GM21526 (cell line): ENCODE data around the gene GOLGA8J.
"Not testable (repeated sequence)": the region's sequence is repeated elsewhere in the genome, so short reads cannot be mapped to it uniquely, and the experiment has no call there.

ENCODE experiments used
- ATAC-seq: cut with Tn5 transposase; IDR thresholded peaks from one replicate; pipeline ENCODE4 v1.9.1; 2021; ENCODE audit warnings: moderate library complexity; ENCODE audit not compliant: unreplicated experiment, low FRiP score

Gene GOLGA8J

DNA sequence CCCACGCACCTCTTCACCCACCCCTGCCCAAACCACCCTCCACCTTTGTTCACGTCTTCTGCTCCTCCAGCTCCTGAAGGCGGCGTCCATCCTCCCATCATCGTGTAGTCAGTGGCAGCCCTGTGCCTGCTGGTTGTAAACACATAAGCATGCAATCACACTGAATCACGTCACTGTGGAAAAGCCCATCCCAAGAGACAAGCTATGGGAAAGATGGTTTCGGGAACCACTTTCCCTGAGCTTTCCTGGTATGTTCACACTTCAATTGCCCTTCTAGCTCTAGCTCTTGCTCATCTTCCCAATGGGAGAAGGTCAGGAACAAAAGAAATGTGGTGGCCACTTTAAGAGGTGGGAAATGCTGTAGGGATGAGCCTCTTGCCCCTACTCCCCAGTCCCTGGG is 14.4 kb upstream of the GOLGA8J start:
- ATAC-seq, result no peak

DNA sequence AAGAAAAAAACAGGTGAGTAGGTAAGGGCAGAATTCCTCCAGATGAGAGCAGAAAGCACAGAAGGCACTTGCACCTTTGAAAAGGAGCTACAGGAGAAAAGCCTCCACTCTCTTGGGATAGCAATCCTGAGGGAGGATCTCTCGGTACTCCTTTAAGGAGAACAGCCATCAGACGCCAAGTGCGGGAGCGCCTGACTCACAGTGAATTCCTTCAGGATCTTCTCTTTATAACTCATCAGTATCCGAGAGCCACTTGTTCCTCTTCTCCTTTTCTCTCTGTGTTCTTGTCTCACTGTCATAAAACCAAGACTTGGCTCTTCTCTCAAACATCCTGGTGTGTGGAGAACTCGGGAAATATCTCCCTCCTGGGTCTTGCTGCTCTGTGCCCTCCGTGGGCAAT is 10.1 kb upstream of the GOLGA8J start:
- ATAC-seq, result no peak

DNA sequence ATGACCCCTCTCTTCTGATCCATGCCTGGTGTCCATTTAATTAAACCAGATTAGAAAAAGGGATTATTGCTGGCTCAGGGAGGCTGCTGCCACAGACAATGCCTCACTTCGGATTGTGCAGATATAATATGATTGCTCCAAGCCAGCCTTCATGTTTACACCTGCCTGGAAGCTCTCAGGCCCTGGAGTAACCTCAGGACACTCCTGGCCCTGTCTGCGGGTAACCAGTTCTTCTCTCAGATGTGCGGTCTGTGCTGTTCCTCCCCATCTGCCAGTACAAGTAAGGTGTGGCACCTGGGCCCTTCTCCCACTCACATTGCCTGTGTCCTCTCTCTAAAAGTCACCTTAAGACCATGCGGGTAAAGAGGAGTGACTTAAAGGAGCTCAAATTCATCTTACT is 8.8 kb upstream of the GOLGA8J start:
- ATAC-seq, result no peak

DNA sequence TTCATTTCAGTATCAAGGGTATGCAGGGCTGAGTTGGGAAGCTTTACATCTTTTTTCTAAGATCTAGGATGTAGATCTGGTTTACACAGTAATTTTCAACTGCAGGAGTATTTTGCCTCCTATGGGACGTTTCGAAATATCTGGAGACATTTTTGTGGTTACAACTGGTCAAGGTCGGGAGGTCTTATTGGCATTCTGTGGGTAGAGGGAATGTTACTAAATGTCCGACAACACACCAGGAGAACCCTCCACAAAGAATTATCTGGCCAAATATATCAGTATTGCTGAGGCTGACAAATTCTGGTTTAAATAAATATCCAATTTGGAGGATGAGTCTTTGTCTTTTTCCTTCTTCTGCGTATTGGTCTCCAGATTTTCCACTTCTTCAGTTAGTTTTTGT is 1.9 kb upstream of the GOLGA8J start:
- not testable (repeated sequence) for ATAC-seq

DNA sequence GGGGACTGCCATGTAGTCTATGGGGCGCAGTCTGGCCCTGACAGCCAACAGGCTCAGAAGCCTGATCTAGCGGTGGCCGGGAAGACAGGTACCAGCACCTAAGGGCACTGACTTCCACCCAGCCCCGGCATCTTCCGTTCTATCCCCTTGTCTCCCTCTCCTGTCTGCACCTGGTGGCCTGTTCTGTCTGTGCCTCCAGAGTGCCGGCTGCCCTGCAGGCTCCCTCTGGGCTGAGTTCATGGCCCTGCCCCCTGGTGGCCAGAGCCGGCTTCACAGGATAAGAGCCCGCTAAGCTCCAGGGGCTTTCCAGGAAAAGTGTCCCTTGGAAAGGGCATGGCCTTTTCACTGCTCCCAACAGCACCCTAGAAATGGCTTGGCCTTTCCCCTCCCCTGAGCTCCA is 15.1 kb downstream of the GOLGA8J start:
- ATAC-seq, result not testable (repeated sequence)

DNA sequence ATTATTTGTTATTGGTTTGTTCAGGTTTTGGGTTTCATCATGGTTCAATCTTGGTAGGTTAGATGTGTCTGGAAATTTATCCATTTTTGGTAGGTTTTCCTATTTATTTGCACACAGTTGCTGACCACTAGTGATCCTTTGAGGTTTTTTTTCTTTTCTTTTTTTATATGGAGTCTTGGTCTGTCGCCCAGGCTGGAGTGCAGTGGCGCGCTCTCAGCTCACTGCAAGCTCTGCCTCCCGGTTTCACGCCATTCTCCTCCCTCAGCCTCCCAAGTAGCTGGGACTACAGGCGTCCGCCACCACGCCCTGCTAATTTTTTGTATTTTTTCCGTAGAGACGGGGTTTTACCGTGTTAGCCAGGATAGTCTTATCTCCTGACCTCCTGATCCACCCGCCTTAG is 20.1 kb downstream of the GOLGA8J start:
- not testable (repeated sequence) for ATAC-seq

DNA sequence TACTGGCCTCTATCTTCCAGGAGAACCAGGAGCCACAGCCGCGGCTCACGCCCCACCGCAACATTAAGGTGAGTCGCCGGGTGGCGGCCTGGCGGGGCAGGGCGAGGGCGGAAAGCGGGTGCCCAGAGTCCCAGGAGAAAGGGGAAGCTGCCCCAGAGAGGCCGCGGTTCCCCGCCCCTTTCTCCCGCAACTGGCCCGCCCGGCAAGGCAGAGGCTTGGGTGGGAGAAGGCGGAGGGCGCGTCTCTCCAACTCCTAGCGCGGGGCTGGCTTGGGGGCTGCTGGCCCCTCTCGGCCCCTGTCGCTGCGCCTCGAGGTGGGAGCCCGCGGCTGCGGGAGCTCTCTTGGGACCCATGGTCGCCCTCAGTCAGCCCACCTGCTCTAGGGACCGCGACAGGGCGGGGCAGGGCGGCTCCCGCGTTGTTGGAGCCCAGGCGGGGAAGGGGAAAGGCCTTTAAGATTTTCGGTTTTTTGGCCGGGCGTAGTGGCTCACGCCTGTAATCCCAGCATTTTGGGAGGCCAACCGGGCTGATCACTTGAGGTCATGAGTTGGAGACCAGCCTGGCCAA is 21.3 kb downstream of the GOLGA8J start:
- not testable (repeated sequence) for ATAC-seq

DNA sequence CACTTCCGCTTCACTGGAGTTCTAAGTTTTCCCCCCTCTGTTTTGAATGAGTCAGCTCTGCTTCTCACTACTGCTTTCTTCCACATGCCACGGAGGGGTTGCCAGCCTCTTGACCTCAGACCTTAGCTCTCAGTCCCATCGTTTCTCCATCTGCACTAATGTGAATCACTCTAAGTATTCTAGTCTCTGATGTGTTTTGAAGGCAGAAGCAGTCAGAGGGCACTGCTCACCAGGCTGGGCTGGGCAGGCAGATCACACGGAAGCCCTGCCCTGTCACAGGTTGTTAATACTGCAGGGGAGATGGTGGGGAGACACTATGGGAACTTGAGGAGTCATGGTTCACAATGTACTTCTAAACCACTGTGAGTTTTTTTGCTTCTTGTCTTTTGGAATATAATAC is 27.8 kb downstream of the GOLGA8J start:
- ATAC-seq, result not testable (repeated sequence)

DNA sequence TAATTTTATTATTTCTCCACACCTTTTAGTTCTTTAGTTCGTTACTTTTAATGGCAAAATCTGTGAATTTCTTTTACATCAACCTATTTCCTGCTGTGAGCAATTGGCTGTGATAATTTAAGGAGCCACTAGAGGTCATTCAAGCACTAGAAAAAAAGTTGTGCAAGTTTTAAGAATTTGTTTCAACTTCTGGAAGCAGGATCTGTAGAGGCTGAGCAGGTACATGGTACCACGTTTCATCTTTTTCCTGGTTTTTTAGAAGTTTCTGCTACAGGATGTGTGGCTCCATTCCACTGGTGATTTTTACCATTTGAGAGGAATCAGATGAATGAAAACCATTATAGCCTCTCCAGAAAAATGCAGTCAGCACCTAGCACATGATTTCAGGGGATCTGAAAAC is 47.3 kb downstream of the GOLGA8J start:
- not testable (repeated sequence) for ATAC-seq

DNA sequence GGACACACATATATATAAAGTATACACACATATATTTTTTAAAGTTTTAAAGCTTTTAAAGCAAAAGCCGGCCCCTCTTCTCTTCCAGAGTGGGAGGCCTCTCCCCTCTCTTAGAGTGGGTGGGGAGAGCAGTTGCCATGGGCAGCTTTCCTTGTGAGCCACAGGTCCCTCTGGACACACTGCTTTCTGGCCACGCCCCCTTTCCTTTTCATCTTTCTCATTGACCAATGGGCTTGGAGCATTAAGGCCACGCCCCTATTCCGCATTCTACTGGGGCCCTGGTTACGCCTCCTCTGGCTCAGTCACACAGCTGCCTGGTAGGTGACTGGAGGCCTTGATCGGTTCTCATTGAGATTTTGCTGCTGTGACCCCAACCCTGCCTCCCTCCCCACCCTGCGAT is 52.0 kb downstream of the GOLGA8J start, which contains the start of gene GOLGA8T:
Gene GOLGA8T, plus strand, starts transcription at position 301 of the 400 bp plus-strand sequence. Its CDS starts 98 bp downstream, at position 399.
- ATAC-seq, result not testable (repeated sequence)
